Tibial nerve (tissue), 4 donors: ENCODE measurements around the gene RAB20. TPM values are rescaled to one million over a fixed set of nuclear protein-coding genes. Genes with fewer than 3 reads are reported as not detected.

Source experiments
- DNase-seq, 2 donors: peaks; one replicate each; pipeline ENCODE4 v3.0.0-alpha.2; 2019; ENCODE audit warnings: low spot score in 2 of 2
- H3K27ac ChIP-seq, 4 donors: fragments of 200-600 bp; sonication (generic) in 3 of 4; one replicate each; pipeline ENCODE4 v1.5.1; 2017 to 2019; ENCODE audit warnings: mild to moderate bottlenecking in 1 of 4
- H3K27me3 ChIP-seq, 2 donors: fragments of 200-600 bp; sonication (generic) in 1 of 2; one replicate each; pipeline versions ENCODE4 v1.5.1 to v1.6.0; 2017 to 2019
- H3K36me3 ChIP-seq, 3 donors: fragments of 200-600 bp; sonication (generic); one replicate each; pipeline ENCODE4 v1.5.1; 2018 to 2019
- H3K4me1 ChIP-seq, 4 donors: fragments of 200-600 bp; sonication (generic) in 3 of 4; one replicate each; pipeline ENCODE4 v1.5.1; 2017 to 2019
- H3K4me3 ChIP-seq, 4 donors: fragments of 200-600 bp; sonication (generic) in 3 of 4; one replicate each; pipeline ENCODE4 v1.5.1; 2017 to 2019; ENCODE audit warnings: mild to moderate bottlenecking in 1 of 4, moderate library complexity in 1 of 4
- H3K9me3 ChIP-seq, 4 donors: fragments of 200-600 bp; sonication (generic) in 3 of 4; one replicate each; pipeline ENCODE4 v1.5.1; 2017 to 2019
- CTCF ChIP-seq, 5 experiments: fragments of 200-600 bp in 3 of 5; fragments of 450-650 bp in 2 of 5; sonication (generic) in 3 of 5; IDR thresholded peaks; one replicate each; pipeline ENCODE4 v1.5.1; 2016 to 2019; ENCODE audit warnings: antibody characterized with exemption in 5 of 5, mild to moderate bottlenecking in 3 of 5, moderate library complexity in 2 of 5
- EP300 ChIP-seq, 2 donors: sonication (generic); formaldehyde crosslinking; IDR thresholded peaks; one replicate each; pipeline ENCODE4 v1.6.1; 2017; ENCODE audit warnings: antibody characterized with exemption in 2 of 2, mild to moderate bottlenecking in 1 of 2
- POLR2A ChIP-seq, 2 donors: fragments of 450-650 bp; IDR thresholded peaks; one replicate each; pipeline ENCODE4 v1.6.1; 2017; ENCODE audit warnings: antibody characterized with exemption in 2 of 2, mild to moderate bottlenecking in 2 of 2, moderate library complexity in 2 of 2
- WGBS, 2 donors: methylation state at CpG; one replicate each; pipeline ENCODE4 v1.1.5; 2018; 5-methylcytosine and 5-hydroxymethylcytosine counted together
- total RNA-seq, 4 donors: library from RNA; depleted of rRNA; stranded (reverse); fragments of >200 nt; gene quantifications; one replicate each; pipeline ENCODE4 v1.1.0, GENCODE V29; 2016

Gene RAB20
- total RNA-seq, 4 donors from 2014 or later = 28.5 to 52.5 (median 30.2) TPM

GRCh38 chr13:110562696-110563462 is 1.4 kb upstream of the RAB20 start:
- no peak for DNase-seq
- no peak for TF ChIP-seq POLR2A (IDR thresholded peaks at IDR 0.05)
- no peak for TF ChIP-seq CTCF (IDR thresholded peaks at IDR 0.05)
- no peak for TF ChIP-seq EP300 (IDR thresholded peaks at IDR 0.05)
- Histone ChIP-seq H3K4me3 (peak overlapping the region; percentile 71 to 98 (median 83)), H3K9me3 (no peaks in the 10 kb centered on the region), H3K27ac (peak overlapping the region in 3 of 4 donors; percentile 91 to 98 (median 97)), H3K27me3 (no peaks in the 10 kb centered on the region), H3K4me1 (peaks cover 0 to 33% (median 3%) of the 10 kb centered on the region in 4 donors), H3K36me3 (peaks cover 0 to 8% (median 0%) of the 10 kb centered on the region in 3 donors)
- WGBS, 2 donors = 82 to 88% methylated on average over 17 of the region's 17 CpGs

GRCh38 chr13:110562036-110562597 is 595 bp upstream of the RAB20 start:
- peaks cover 0 to 15% (median 0%) of the 10 kb centered on the region in 3 donors for H3K36me3 ChIP-seq
- no peaks in the 10 kb centered on the region for H3K27me3 ChIP-seq
- H3K4me3 ChIP-seq = peak overlapping the region; percentile 71 to 98 (median 83)
- no peak for DNase-seq
- H3K27ac ChIP-seq = peak overlapping the region; percentile 78 to 98 (median 94)
- H3K4me1 ChIP-seq = peaks cover 0 to 41% (median 3%) of the 10 kb centered on the region in 4 donors
- WGBS, 2 donors = 7 to 9% methylated on average over 24 of the region's 24 CpGs
- H3K9me3 ChIP-seq = no peaks in the 10 kb centered on the region
- TF ChIP-seq POLR2A (IDR thresholded peaks at IDR 0.05) = no peak
- no peak for TF ChIP-seq CTCF (IDR thresholded peaks at IDR 0.05)
- no peak for TF ChIP-seq EP300 (IDR thresholded peaks at IDR 0.05)

GRCh38 chr13:110560601-110561343 is 750 bp downstream of the RAB20 start:
- WGBS, 2 donors = 1 to 2% methylated on average over 23 to 24 of the region's 29 CpGs
- peak in 1 of 2 donors; percentile 39 for TF ChIP-seq EP300 (IDR thresholded peaks at IDR 0.05)
- TF ChIP-seq POLR2A (IDR thresholded peaks at IDR 0.05) = no peak
- TF ChIP-seq CTCF (IDR thresholded peaks at IDR 0.05) = no peak
- Histone ChIP-seq H3K9me3 (no peaks in the 10 kb centered on the region), H3K36me3 (peaks cover 0 to 22% (median 0%) of the 10 kb centered on the region in 3 donors), H3K4me3 (peak overlapping the region; percentile 71 to 98 (median 83)), H3K27ac (peak overlapping the region; percentile 78 to 98 (median 94)), H3K27me3 (no peaks in the 10 kb centered on the region), H3K4me1 (peaks cover 0 to 54% (median 3%) of the 10 kb centered on the region in 4 donors)
- no peak for DNase-seq

- Histone ChIP-seq H3K9me3 (no peaks in the 10 kb centered on the region), H3K27ac (peak overlapping the region; percentile 78 to 98 (median 94)), H3K27me3 (no peaks in the 10 kb centered on the region), H3K36me3 (peaks cover 0 to 21% (median 0%) of the 10 kb centered on the region in 3 donors), H3K4me1 (peaks cover 0 to 60% (median 3%) of the 10 kb centered on the region in 4 donors), H3K4me3 (peak overlapping the region; percentile 71 to 98 (median 83))
- 25 to 43% methylated on average over 6 of the region's 6 CpGs for WGBS, 2 donors
- no peak for DNase-seq
- TF ChIP-seq EP300 (IDR thresholded peaks at IDR 0.05) = no peak
- no peak for TF ChIP-seq POLR2A (IDR thresholded peaks at IDR 0.05)
- TF ChIP-seq CTCF (IDR thresholded peaks at IDR 0.05) = no peak
Measured at GRCh38 chr13:110559986-110560385, 1.5 kb downstream of the RAB20 start.
